HG02588 (cell line): ENCODE data around the gene MSH3.

Experiments
- ATAC-seq: cut with Tn5 transposase; IDR thresholded peaks from one replicate; pipeline ENCODE4 v1.9.1; 2021; ENCODE audit warnings: mild to moderate bottlenecking, moderate library complexity; ENCODE audit not compliant: unreplicated experiment

Gene MSH3

GRCh38 chr5:80654391-80655230 lies at the start of gene MSH3, which contains the start of gene DHFR:
TSS of gene MSH3 (plus strand) at chr5:80654652. CDS start at chr5:80654728, 76 bp downstream.
TSS of gene DHFR (minus strand) at chr5:80654983. CDS start at chr5:80654489, 494 bp downstream.
- peak; percentile 49 for ATAC-seq

- no peak for ATAC-seq
Observed at GRCh38 chr5:80607343-80607742, 47.1 kb upstream of the MSH3 start.

- ATAC-seq, result peak; percentile 59
Observed at GRCh38 chr5:80607832-80608231, 46.6 kb upstream of the MSH3 start.

- no peak for ATAC-seq
Observed at GRCh38 chr5:80608731-80609130, 45.7 kb upstream of the MSH3 start.

- no peak for ATAC-seq
Observed at GRCh38 chr5:80609692-80610091, 44.8 kb upstream of the MSH3 start.

GRCh38 chr5:80615266-80615914 lies 39.1 kb upstream of the MSH3 start:
- no peak for ATAC-seq

GRCh38 chr5:80618438-80618837 lies 36.0 kb upstream of the MSH3 start:
- no peak for ATAC-seq

- ATAC-seq, result no peak
Observed at GRCh38 chr5:80619086-80619485, 35.4 kb upstream of the MSH3 start.

GRCh38 chr5:80620211-80620610 lies 34.2 kb upstream of the MSH3 start:
- no peak for ATAC-seq

GRCh38 chr5:80622756-80623155 lies 31.7 kb upstream of the MSH3 start:
- ATAC-seq, result no peak

- ATAC-seq, result no peak
Observed at GRCh38 chr5:80623999-80624398, 30.5 kb upstream of the MSH3 start.

- no peak for ATAC-seq
Observed at GRCh38 chr5:80625230-80625629, 29.2 kb upstream of the MSH3 start.

GRCh38 chr5:80629281-80629680 lies 25.2 kb upstream of the MSH3 start:
- ATAC-seq, result no peak

- no peak for ATAC-seq
Observed at GRCh38 chr5:80631278-80632259, 22.9 kb upstream of the MSH3 start.

GRCh38 chr5:80632700-80633099 lies 21.8 kb upstream of the MSH3 start:
- no peak for ATAC-seq

- ATAC-seq, result no peak
Observed at GRCh38 chr5:80634193-80634592, 20.3 kb upstream of the MSH3 start.

GRCh38 chr5:80641353-80641752 lies 13.1 kb upstream of the MSH3 start:
- no peak for ATAC-seq

GRCh38 chr5:80644900-80645299 lies 9.6 kb upstream of the MSH3 start:
- no peak for ATAC-seq

GRCh38 chr5:80646926-80647325 lies 7.5 kb upstream of the MSH3 start:
- no peak for ATAC-seq

GRCh38 chr5:80653502-80653901 lies 950 bp upstream of the MSH3 start:
- no peak for ATAC-seq

- no peak for ATAC-seq
Observed at GRCh38 chr5:80654054-80654390, 430 bp upstream of the MSH3 start.
